MM.1S (cell line): ENCODE data around the gene TLE1.

Source experiments
- EZH2 ChIP-seq: fragments of 300-600 bp; sonication (generic); optimal IDR thresholded peaks from 2 replicates; pipeline ENCODE3; 2017; ENCODE audit warnings: low read depth, mild to moderate bottlenecking, antibody characterized with exemption, low read length, mixed read lengths
- EZH2phosphoT487 ChIP-seq: fragments of 300-600 bp; sonication (generic); IDR thresholded peaks from 2 replicates; pipeline ENCODE4 v1.6.1; 2018; ENCODE audit warnings: antibody characterized with exemption, low read length
- TF ChIP-seq, protein P1 (sequence below): fragments of 300-600 bp; sonication (generic); IDR thresholded peaks from 2 replicates; pipeline ENCODE4 v1.5.1; 2016; ENCODE audit warnings: antibody characterized with exemption, low read length, mixed read lengths

DNA sequence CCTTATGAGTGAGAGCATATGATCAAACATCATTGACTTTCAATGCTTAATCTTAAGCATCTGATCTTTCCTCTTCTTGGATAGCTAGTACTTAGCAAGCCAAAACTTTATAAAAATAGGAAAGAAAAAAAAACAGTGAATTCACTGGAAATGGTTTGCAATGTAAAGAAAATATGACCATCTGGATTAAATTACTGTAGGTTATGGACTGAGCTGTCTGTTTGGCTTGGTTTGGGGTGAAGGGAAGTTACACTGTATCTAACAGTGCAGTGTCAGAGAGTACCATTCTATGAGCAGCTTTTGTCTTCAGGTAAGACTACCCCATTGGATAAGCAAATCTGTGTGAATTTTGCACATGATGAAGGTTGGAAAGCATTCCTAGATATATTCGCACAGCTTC is 151.4 kb downstream of the TLE1 start:
- TF ChIP-seq, protein P1, sequence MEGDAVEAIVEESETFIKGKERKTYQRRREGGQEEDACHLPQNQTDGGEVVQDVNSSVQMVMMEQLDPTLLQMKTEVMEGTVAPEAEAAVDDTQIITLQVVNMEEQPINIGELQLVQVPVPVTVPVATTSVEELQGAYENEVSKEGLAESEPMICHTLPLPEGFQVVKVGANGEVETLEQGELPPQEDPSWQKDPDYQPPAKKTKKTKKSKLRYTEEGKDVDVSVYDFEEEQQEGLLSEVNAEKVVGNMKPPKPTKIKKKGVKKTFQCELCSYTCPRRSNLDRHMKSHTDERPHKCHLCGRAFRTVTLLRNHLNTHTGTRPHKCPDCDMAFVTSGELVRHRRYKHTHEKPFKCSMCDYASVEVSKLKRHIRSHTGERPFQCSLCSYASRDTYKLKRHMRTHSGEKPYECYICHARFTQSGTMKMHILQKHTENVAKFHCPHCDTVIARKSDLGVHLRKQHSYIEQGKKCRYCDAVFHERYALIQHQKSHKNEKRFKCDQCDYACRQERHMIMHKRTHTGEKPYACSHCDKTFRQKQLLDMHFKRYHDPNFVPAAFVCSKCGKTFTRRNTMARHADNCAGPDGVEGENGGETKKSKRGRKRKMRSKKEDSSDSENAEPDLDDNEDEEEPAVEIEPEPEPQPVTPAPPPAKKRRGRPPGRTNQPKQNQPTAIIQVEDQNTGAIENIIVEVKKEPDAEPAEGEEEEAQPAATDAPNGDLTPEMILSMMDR = no peak
- no peak for TF ChIP-seq EZH2
- no peak for TF ChIP-seq EZH2phosphoT487
